Right lobe of liver (tissue), 6 donors: ENCODE results near the gene ITGB3. TPM values are rescaled to one million over a fixed set of nuclear protein-coding genes. Genes with fewer than 3 reads are reported as not detected.

Experiments
- ATAC-seq, 4 donors: fragments of 200-7000 bp; cut with Tn5 transposase; one replicate each; pipeline ENCODE4 v1.9.1; 2020; ENCODE audit warnings: mild to moderate bottlenecking in 4 of 4, moderate library complexity in 4 of 4
- DNase-seq, 3 donors: peaks; one replicate each; pipeline ENCODE4 v3.0.0-alpha.2; 2020
- H3K27ac ChIP-seq, 3 donors: fragments of 200-600 bp; one replicate each; pipeline ENCODE4 v1.8.0; 2022
- H3K27me3 ChIP-seq, 2 donors: fragments of 200-600 bp; one replicate each; pipeline ENCODE4 v1.8.0; 2022
- H3K36me3 ChIP-seq, 4 donors: fragments of 200-600 bp; sonication (generic) in 1 of 4; one replicate each; pipeline versions ENCODE4 v1.5.1 to v1.8.0; 2017 to 2022; ENCODE audit warnings: control low read depth in 1 of 4
- H3K4me1 ChIP-seq, 4 donors: fragments of 200-600 bp; sonication (generic) in 1 of 4; one replicate each; pipeline versions ENCODE4 v1.5.1 to v1.8.0; 2017 to 2022; ENCODE audit warnings: control low read depth in 1 of 4
- H3K4me3 ChIP-seq, 3 donors: fragments of 200-600 bp; one replicate each; pipeline ENCODE4 v1.8.0; 2022
- H3K9me3 ChIP-seq, 4 donors: fragments of 200-600 bp; sonication (generic) in 1 of 4; one replicate each; pipeline versions ENCODE4 v1.5.1 to v1.8.0; 2017 to 2022; ENCODE audit warnings: control low read depth in 1 of 4
- POLR2A ChIP-seq: fragments of 450-650 bp; IDR thresholded peaks from one replicate; pipeline ENCODE4 v1.6.1; 2017; ENCODE audit warnings: antibody characterized with exemption, mild to moderate bottlenecking
- WGBS: methylation state at CpG from one replicate; pipeline ENCODE4 v1.1.6; 2018; ENCODE audit warnings: low coverage, low lambda C conversion rate; ENCODE audit not compliant: insufficient coverage; ENCODE audit errors: missing lambda C conversion rate; 5-methylcytosine and 5-hydroxymethylcytosine counted together
- intact Hi-C, 2 donors: fragments of 100-400 bp; cut with DNase I; formaldehyde crosslinking; loops; one replicate each; pipeline versions ENCODE4 v1.11.2 to v1.14.1; 2022
- total RNA-seq, 6 experiments: library from RNA; depleted of rRNA in 2 of 6; stranded (reverse); fragments of >200 nt in 2 of 6; fragmentation: NEBNext Ultra II Directional in 3 of 6; extraction: Animal tissue kit (Norgen Biotek cat#: 25700) in 3 of 6; gene quantifications; one replicate each; pipeline versions ENCODE4 v1.1.0 to v1.2.4, GENCODE V29; 2016 to 2023
- TF ChIP-seq, protein P1 (sequence below), 4 donors: fragments of 200-600 bp in 3 of 4; fragments of 450-650 bp in 1 of 4; IDR thresholded peaks; one replicate each; pipeline versions ENCODE4 v1.5.1 to v1.8.0; 2016 to 2022; ENCODE audit warnings: antibody characterized with exemption in 4 of 4, mild to moderate bottlenecking in 2 of 4
- donor health status: DM: no; HTN: yes; CAD: no.
- donor health status: DM: no; HTN: no; CAD: no.
- donor health status: DM: no; HTN: no; CAD: no.
- donor health status: DM: no; HTN: yes; CAD: no.
- donor health status: DM: no; HTN: yes; CAD: no.

Gene ITGB3
- total RNA-seq, 6 experiments from 2014 or later, result 2.2 to 8.0 (median 4.8) TPM

DNA sequence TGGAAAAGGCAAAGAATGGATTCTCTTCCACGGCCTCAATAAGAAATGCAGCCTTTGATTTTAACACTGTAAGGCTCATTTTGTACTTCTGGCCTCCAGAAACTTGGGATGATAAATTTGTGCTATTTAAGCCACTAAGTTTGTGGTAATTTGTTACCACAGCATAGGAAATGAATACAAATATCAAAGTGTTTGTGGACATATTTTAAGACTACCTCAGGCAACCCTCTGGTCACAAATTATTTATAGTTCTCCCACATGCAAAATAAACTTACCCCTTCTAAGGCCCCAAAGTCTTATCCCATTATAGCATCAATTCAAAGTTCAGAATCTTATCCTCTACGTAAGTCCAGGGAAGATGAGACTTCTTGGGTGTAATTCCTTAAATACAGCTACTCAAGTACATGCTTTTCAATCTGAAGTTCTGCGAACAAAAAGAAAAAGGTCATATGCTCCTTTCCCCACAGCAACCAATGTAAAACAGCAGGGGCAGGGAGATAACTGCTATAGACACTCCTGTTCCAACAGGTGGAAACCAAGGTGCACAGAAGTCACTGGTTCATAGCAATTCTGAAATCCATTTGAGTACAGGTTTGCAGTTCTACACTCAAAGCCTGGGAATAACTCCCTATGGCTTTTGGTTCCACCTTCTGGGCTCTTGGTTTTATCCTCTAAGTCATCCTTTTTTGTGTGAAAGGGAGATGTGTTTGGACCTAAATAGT lies 64.7 kb downstream of the ITGB3 start:
- DNase-seq (no peak), ATAC-seq (no peak)
- no peaks in the 10 kb centered on the region for H3K36me3 ChIP-seq
- intact Hi-C loops, result loop anchor here in 1 of 2 donors (10.0 kb wide), 1 partner anchor 84 kb away; no protein-coding TSS in a partner anchor
- H3K4me1 ChIP-seq, result peaks cover 0 to 36% (median 6%) of the 10 kb centered on the region in 4 donors
- TF ChIP-seq, protein P1, sequence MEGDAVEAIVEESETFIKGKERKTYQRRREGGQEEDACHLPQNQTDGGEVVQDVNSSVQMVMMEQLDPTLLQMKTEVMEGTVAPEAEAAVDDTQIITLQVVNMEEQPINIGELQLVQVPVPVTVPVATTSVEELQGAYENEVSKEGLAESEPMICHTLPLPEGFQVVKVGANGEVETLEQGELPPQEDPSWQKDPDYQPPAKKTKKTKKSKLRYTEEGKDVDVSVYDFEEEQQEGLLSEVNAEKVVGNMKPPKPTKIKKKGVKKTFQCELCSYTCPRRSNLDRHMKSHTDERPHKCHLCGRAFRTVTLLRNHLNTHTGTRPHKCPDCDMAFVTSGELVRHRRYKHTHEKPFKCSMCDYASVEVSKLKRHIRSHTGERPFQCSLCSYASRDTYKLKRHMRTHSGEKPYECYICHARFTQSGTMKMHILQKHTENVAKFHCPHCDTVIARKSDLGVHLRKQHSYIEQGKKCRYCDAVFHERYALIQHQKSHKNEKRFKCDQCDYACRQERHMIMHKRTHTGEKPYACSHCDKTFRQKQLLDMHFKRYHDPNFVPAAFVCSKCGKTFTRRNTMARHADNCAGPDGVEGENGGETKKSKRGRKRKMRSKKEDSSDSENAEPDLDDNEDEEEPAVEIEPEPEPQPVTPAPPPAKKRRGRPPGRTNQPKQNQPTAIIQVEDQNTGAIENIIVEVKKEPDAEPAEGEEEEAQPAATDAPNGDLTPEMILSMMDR (IDR thresholded peaks at IDR 0.05), result no peak
- no peak for TF ChIP-seq POLR2A
- 88% methylated on average over 3 of the region's 3 CpGs for WGBS
- no peaks in the 10 kb centered on the region for H3K9me3 ChIP-seq
- no peaks in the 10 kb centered on the region for H3K27me3 ChIP-seq
- H3K27ac ChIP-seq, result no peak overlapping the region
- no peak overlapping the region for H3K4me3 ChIP-seq

DNA sequence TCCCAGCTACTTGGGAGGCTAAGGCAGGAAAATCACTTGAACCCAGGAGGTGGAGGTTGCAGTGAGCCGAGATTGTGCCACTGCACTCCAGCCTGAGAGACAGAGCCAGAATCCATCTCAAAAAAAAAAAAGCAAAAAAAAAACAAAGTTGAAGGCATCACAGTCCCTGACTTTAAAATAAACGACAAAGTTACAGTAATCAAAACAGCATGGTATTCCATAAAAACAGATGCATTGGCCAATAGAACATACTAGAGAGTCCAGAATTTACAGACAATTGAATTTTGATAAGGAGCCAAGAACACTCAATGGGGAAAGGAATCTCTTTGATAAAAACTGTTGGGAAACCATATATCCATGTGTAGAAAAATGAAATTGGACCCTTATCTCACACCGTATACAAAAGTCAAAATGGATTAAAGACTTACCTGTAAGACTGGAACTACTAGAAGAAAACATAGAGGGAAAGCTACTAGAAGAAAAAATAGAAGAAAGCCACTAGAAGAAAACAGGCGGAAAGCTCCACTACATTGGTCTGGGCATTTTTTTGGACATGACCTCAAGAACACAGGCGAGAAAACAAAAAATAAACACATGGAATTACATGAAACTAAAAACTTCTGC lies 67.4 kb downstream of the ITGB3 start:
- Histone ChIP-seq H3K4me3 (no peak overlapping the region), H3K27me3 (no peaks in the 10 kb centered on the region), H3K4me1 (peaks cover 0 to 21% (median 5%) of the 10 kb centered on the region in 4 donors), H3K9me3 (no peaks in the 10 kb centered on the region), H3K36me3 (no peaks in the 10 kb centered on the region), H3K27ac (no peak overlapping the region)
- intact Hi-C loops, result no loop called here
- DNase-seq (no peak), ATAC-seq (no peak)
- 86% methylated on average over 5 of the region's 5 CpGs for WGBS
- TF ChIP-seq, protein P1 (IDR thresholded peaks at IDR 0.05), result no peak
- TF ChIP-seq POLR2A, result no peak

DNA sequence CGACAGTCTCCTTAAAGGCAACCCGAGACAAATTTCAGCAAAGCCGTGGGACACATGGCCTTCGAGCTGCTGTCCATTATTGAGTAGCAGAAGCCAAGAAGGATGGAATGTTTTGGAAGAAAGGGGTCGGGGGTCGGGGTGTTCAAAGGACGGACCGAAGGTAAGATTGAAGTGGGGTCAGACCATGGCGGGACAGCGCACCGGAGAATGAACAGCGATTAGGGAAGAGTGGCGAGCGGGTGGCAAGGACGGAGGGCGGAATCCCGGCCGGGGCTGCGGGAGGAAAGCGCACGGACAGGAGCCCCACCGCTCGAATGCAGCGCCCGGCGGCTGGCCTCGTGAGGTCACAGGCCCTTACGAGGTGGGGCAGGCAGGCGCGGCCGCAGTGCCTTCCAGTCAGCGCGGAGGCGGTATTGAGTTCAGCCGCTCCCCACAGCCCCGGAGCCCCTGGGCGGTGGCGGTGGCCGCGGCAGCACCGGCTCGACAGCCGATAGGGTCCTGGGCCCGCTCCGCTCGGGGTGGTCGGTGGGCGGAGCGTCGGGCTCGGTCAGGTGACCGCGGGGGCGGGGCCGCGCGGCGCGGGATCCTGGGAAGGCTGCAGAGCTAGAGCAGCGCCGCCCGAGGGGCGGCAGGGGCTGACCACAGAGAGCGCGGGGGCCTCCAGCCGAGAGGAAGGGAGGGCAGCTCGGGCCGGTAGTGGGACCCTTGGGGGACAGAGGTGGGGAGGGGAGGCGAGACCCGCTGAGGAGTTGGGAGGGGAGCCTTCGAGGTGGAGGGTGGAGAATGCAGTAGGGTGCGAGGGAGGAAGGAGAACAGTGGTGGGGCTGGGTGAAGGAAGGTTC lies 70.0 kb downstream of the ITGB3 start, which contains the start of gene EFCAB13:
EFCAB13 (plus strand) TSS at position 574 of the 842 bp plus-strand sequence. CDS start 4,399 bp downstream, outside the sequence.
- under 1% methylated on average over 25 of the region's 72 CpGs for WGBS

More for the DNA sequence above, 70.0 kb downstream of the ITGB3 start, which contains the start of gene EFCAB13:
- Histone ChIP-seq H3K36me3 (no peaks in the 10 kb centered on the region), H3K4me1 (peaks cover 0 to 6% (median 0%) of the 10 kb centered on the region in 4 donors), H3K27ac (peak within 1 kb of the TSS; percentile 84 to 92 (median 86)), H3K9me3 (no peaks in the 10 kb centered on the region), H3K4me3 (peak within 1 kb of the TSS; percentile 52 to 70 (median 61)), H3K27me3 (no peaks in the 10 kb centered on the region)
- ATAC-seq, result peak; percentile 93 to 98 (median 96)
- TF ChIP-seq POLR2A, result peak; percentile 95
- TF ChIP-seq, protein P1 (IDR thresholded peaks at IDR 0.05), result peak; percentile 18 to 40 (median 24)
- peak; percentile 94 to 95 (median 95) for DNase-seq
- intact Hi-C loops, result no loop called here
